ENCODE results near the gene CASP14.
A peak's percentile ranks its signal among the peaks of the same experiment; 100 is the strongest.
"Not testable (repeated sequence)": the region's sequence is repeated elsewhere in the genome, so short reads cannot be mapped to it uniquely, and the experiment has no call there.

Gene CASP14

DNA sequence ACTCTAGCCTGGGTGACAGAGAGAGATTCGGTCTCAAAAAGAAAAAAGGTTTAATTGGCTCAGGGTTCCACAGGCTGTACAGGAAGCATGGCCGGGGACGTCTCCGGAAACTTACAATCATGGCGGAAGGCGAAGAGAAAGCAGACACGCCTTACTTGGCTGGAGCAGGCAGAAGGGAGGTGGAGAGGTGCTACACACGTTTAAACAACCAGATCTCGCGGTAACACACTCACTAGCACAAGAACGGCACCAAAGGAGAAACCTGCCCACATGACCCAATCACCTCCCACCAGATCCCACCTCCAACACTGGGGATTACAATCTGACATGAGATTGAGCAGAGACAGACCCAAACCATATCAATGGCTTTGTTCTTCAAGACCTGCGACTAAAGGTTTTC is 12.8 kb downstream of the CASP14 start:
- TF ChIP-seq, protein P1, sequence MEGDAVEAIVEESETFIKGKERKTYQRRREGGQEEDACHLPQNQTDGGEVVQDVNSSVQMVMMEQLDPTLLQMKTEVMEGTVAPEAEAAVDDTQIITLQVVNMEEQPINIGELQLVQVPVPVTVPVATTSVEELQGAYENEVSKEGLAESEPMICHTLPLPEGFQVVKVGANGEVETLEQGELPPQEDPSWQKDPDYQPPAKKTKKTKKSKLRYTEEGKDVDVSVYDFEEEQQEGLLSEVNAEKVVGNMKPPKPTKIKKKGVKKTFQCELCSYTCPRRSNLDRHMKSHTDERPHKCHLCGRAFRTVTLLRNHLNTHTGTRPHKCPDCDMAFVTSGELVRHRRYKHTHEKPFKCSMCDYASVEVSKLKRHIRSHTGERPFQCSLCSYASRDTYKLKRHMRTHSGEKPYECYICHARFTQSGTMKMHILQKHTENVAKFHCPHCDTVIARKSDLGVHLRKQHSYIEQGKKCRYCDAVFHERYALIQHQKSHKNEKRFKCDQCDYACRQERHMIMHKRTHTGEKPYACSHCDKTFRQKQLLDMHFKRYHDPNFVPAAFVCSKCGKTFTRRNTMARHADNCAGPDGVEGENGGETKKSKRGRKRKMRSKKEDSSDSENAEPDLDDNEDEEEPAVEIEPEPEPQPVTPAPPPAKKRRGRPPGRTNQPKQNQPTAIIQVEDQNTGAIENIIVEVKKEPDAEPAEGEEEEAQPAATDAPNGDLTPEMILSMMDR (IDR thresholded peaks at IDR 0.05; ENCODE audit: low read length, missing control alignments) = no peak
- no peak for DNase-seq (ENCODE audit: low read depth)
- no peak overlapping the region for H3K4me3 ChIP-seq (replicated peaks; ENCODE audit: low read depth, low read length)

DNA sequence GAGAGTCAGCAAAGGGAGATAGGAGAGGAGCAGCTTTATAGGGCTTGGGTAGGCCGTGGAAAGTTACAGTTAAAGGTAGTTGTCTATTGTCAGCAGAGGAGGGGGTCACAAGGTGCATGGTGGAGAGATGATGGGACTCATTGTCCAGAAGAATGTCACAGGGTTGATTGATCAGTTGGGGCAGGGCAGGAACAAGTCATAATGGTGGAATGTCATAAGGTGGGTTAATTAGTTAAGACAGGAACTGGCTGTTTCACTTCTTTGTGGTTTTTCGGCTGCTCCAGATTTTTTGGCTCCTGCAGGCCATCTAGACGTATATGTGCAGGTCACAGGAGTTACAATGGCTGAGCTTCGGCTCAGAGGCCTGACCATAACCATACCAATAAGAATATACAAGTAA is 21.1 kb downstream of the CASP14 start:
- H3K4me3 ChIP-seq (replicated peaks; ENCODE audit: low read depth, low read length); DNase-seq (ENCODE audit: low read depth): not testable (repeated sequence)

DNA sequence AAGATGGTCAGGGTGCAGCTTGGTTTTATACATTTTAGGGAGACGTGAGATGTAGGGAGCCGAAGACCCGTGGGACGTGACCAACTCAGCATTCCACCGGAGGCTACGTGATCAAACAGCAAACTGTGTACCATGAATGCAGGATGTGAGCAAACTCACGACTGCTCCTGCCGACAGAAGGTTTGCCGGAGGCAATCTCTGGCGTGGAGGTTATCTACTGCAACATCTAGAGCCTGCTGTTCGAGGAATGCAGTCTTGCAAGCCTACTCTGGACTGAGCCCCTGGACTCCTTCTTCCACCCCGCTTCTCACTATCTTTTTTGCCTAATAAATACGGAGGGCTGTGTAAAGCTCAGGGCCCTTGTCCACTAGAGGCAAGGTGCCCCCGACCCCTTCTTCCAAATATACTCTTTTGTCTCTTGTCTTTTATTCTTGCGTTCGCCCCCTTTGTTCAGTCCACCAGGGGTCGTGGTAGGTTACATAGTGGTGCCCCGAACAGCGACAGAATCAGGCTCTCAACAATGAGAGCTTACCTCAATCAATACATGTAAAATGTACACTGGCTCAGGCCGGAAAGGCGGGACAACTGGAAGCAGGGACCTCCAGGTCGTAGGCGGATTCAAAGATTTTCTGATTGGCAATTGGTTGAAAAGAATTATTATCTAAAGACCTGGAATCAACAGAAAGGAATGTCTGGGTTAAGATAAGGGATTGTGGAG is 23.8 kb downstream of the CASP14 start:
- DNase-seq (ENCODE audit: low read depth) = no peak
- TF ChIP-seq, protein P1 (IDR thresholded peaks at IDR 0.05; ENCODE audit: low read length, missing control alignments) = no peak
- H3K4me3 ChIP-seq (replicated peaks; ENCODE audit: low read depth, low read length) = no peak overlapping the region

DNA sequence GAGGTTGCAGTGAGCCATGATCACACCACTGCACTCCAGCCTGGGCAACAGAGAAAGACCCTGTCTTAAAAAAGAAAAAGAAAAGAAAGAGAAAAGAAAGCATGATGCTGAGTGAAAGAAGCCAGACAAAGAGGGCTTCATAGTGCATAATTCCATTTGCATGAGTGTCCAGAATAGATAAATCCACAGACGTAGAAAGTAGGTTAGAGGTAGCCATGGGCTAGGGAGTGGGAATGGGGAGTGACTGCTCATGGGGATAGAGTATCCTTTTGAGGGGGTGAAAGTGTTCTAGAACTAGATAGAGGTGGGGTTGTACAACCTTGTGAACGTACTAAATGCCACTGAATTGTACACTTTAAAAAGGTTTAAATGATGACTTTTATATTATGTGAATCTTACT is 25.1 kb downstream of the CASP14 start:
- TF ChIP-seq, protein P1 (IDR thresholded peaks at IDR 0.05; ENCODE audit: low read length, missing control alignments) = no peak
- DNase-seq (ENCODE audit: low read depth) = no peak
- no peak overlapping the region for H3K4me3 ChIP-seq (replicated peaks; ENCODE audit: low read depth, low read length)

DNA sequence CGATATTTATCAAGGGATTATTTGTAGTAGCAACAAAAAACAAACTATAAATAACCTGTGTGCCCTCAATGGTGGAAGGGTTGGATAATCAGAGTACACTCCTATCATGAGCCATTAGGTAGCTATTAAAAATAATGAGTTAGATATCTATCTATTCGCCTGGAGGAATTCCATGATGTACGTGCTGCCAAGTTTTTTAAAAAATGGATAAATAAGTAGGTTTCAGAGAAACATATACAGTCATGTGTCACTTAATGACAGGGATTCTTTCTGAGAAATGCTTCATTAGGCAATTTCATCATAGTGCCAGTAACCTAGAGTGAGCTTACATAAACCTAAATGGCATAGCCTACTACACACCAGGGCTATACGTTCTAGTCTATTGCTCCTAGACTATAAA is 26.5 kb downstream of the CASP14 start:
- DNase-seq (ENCODE audit: low read depth) = no peak
- no peak overlapping the region for H3K4me3 ChIP-seq (replicated peaks; ENCODE audit: low read depth, low read length)
- TF ChIP-seq, protein P1 (IDR thresholded peaks at IDR 0.05; ENCODE audit: low read length, missing control alignments) = no peak

DNA sequence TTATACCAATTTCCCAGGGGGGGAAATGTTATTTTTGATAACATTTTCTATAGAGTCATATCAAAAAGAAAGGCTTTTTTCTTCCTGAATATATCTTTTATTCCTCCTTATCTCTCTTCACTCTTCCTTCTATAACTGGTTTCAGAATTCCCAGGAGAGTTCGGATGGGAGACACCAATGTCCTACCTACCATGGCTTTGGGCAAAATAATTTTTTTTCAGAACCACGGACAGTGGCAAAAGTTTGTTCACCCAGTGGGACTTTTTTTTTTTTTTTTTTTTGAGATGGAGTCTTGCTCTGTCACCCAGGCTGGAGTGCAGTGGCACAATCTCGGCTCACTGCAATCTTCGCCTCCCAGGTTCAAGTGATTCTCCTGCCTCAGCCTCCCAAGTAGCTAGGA is 30.7 kb downstream of the CASP14 start:
- DNase-seq (ENCODE audit: low read depth) = peak; percentile 3

DNA sequence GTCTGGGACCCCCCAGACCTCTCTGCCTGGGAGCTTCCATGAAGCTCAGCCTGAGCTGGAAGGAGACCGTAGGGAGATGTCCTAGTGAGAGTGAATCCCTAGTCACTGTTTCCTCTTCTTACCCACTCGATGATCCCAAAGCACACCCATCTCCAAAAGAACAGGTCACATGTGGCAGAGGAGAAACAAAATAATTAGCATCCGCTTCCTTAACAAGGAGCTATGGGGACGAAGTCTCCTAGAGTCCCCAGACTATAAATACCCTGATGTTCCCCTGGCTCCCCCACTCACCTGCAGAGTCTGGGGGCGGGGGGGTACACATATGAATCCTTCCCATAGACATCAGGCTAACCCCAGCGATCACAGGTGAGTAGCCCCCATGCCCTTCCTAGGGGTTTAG is 32.6 kb downstream of the CASP14 start, which contains the start of gene OR1I1:
Gene OR1I1, plus strand, starts transcription at position 301 of the 400 bp plus-strand sequence. CDS start 4,855 bp downstream, outside the sequence.
- TF ChIP-seq, protein P1 (IDR thresholded peaks at IDR 0.05; ENCODE audit: low read length, missing control alignments) = no peak

More for the DNA sequence above, 30.7 kb downstream of the CASP14 start:
- not testable (repeated sequence) for H3K4me3 ChIP-seq (replicated peaks; ENCODE audit: low read depth, low read length)

DNA sequence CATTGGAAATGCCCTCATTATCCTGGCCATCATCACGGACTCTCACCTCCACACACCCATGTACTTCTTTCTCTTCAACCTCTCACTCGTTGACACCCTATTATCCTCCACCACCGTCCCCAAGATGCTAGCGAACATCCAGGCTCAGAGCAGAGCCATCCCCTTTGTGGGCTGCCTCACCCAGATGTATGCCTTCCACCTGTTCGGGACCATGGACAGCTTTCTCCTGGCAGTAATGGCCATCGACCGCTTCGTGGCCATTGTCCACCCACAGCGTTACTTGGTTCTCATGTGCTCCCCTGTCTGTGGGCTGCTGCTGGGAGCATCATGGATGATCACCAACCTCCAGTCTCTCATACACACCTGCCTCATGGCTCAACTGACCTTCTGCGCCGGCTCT is 37.9 kb downstream of the CASP14 start:
- TF ChIP-seq, protein P1 (IDR thresholded peaks at IDR 0.05; ENCODE audit: low read length, missing control alignments) = no peak
- DNase-seq (ENCODE audit: low read depth) = no peak
- no peak overlapping the region for H3K4me3 ChIP-seq (replicated peaks; ENCODE audit: low read depth, low read length)

More for the DNA sequence above, 32.6 kb downstream of the CASP14 start, which contains the start of gene OR1I1:
- no peak within 1 kb of the TSS for H3K4me3 ChIP-seq (replicated peaks; ENCODE audit: low read depth, low read length)
- DNase-seq (ENCODE audit: low read depth) = no peak

Data from fibroblast of pulmonary artery (primary cell).